ENCODE results near the gene AKR1C1. TPM values are rescaled to one million over a fixed set of nuclear protein-coding genes. Genes with fewer than 3 reads are reported as not detected.
"Not testable (repeated sequence)": the region's sequence is repeated elsewhere in the genome, so short reads cannot be mapped to it uniquely, and the experiment has no call there.

The AKR1C1 gene
- under 1 TPM; 0.32 to 0.71 TPM for total RNA-seq

DNA sequence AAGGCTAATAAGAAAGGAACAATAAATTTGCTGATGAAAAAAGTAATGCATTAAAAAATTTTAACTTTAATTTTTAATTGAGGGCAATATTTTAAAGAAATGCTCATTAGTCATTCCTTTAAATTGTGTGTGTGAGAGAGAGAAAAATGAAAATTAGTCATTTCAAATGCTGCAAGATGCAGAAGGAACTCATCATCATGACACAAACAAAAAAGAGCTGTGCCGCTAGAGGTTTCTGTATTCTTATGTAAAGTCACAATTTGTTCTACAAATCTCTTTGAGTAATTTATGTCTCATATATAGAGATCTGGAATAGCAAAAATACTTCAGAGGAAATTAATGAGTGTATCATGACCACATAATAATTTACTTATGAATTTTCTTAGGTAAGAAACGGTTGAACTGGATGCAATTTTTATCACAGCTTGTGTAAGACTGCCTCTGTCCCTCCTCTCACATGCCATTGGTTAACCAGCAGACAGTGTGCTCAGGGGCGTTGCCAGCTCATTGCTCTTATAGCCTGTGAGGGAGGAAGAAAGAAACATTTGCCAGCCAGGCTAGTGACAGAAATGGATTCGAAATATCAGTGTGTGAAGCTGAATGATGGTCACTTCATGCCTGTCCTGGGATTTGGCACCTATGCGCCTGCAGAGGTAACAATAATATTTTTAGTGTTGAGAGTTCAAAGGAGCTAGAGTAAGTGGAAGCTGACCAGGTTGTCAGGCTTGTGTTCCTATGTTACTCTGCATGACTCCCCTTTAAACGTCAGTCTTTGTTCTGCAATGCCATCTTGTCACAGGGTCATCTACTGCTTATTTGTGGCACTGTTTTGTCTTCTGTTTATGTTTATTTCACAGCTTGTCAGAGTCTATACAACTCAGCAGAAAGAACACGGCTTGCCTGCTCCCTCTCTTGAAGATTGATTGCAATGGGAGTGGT, at the start of gene AKR1C1:
Gene AKR1C1 (plus strand): TSS at position 540 of the 939 bp plus-strand sequence. CDS start 30 bp downstream, at position 570.
- not testable (repeated sequence) for ATAC-seq (replicated peaks)

DNA sequence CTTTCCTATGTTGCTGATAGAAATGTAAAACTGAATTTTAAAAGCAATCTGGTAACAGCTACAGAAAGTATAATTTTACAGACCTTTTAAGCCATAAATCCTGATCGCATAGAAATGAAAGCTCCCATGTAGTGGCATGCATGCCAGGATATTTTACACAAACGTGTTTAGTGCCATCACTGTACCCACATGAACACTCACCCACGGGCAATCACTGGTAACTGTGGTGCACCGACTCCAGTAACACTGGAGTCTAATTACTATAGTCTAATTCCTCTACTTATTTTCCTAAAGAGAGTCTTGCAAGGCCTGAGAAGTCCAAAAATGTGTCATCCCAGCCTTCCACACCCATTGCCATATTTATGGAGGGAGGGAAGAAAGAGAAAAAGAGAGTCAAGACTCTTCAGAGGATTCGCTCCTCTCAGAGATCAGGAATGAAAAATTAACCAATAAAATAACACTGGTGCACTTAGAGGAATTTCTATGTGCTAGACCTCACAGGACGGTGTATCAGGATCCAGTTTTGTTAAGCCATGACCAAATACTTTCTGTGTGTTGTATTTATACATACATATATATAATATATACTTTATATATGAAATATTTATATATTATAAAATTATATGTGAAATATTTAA, 48.9 kb upstream of the AKR1C1 start:
- H3K4me3 Mint-ChIP-seq = no peak overlapping the region
- no peak overlapping the region for H3K27ac Mint-ChIP-seq
- H3K9me3 Mint-ChIP-seq = no peaks in the 10 kb centered on the region
- no peaks in the 10 kb centered on the region for H3K4me1 Mint-ChIP-seq
- H3K27me3 Mint-ChIP-seq = no peaks in the 10 kb centered on the region
- H3K36me3 Mint-ChIP-seq (ENCODE audit: low read depth) = no peaks in the 10 kb centered on the region
- no peak for ATAC-seq (replicated peaks)

More for the DNA sequence above, at the start of gene AKR1C1:
- not testable (repeated sequence) for H3K36me3 Mint-ChIP-seq (ENCODE audit: low read depth); H3K4me1 Mint-ChIP-seq; H3K27ac Mint-ChIP-seq; H3K27me3 Mint-ChIP-seq; H3K4me3 Mint-ChIP-seq; H3K9me3 Mint-ChIP-seq

DNA sequence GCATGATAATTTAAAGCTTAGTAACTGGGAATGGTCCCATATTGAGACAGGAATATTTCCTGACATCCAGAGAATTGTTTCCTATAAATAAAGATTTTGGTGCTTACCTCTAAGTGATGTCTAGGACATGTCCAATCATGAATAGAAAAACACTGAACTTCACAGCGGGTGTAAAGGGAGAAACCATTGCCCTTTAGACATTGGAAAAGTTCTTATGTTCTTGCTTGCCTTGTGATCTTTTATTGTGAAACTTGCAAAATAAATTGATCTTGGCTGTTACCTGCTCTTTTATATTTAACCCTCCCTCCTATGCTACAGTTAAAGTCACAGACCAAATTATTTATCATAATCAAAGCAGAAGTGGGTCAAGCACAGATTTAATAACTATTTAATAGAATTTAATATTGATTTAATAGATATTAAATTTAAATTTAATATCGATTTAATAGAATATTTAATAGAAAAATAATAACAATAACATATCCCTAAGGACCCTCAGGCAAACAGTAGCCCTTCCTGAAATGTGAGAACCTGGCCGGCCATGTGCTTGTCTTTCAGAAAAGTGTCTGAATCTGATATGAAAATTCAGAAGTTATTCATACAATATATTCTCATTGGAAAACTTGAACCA, 47.0 kb upstream of the AKR1C1 start:
- H3K4me1 Mint-ChIP-seq = no peaks in the 10 kb centered on the region
- H3K27me3 Mint-ChIP-seq = peaks cover 4% of the 10 kb centered on the region
- no peak overlapping the region for H3K27ac Mint-ChIP-seq
- H3K9me3 Mint-ChIP-seq = no peaks in the 10 kb centered on the region
- no peaks in the 10 kb centered on the region for H3K36me3 Mint-ChIP-seq (ENCODE audit: low read depth)
- no peak for ATAC-seq (replicated peaks)
- H3K4me3 Mint-ChIP-seq = no peak overlapping the region

DNA sequence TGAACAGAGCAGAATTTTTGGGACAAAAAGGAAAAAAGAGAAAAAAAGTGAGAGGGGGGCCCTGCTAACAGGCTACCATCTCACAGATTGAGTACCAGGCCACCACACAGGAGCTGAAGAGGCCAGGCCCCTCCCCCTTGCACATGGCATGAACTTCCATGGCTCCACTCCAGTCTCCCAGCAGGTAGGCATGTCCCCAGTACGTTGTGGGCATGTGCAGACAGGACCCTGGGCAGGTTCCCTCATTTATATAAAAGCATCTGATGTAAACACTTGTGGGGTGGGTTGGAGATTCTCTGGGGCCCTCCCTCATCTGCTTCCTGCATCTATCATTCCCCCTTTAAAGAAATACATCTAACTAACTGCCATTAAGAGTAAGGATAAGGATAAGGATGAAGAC, 45.0 kb upstream of the AKR1C1 start:
- Mint-ChIP-seq H3K36me3 (ENCODE audit: low read depth) (no peaks in the 10 kb centered on the region), H3K9me3 (no peaks in the 10 kb centered on the region), H3K4me1 (no peaks in the 10 kb centered on the region), H3K27me3 (peaks cover 10% of the 10 kb centered on the region), H3K4me3 (no peak overlapping the region), H3K27ac (no peak overlapping the region)
- ATAC-seq (replicated peaks) = no peak

DNA sequence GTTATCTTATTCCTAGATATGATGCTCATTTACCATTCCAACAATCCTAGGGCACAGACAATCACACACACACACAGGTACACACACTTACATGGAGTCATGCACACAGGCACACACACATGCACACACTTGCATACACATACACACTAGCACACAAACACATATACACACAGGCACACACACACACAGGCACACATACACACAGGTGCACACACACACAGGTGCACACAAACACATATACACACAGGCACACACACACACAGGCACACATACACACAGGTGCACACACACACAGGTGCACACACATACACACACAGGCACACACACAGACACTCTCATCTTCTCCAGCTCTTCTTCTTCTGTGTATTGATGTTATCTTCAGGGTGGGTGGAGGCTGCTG, 38.7 kb upstream of the AKR1C1 start:
- not testable (repeated sequence) for ATAC-seq (replicated peaks); H3K36me3 Mint-ChIP-seq (ENCODE audit: low read depth); H3K4me3 Mint-ChIP-seq; H3K27ac Mint-ChIP-seq; H3K4me1 Mint-ChIP-seq
- Mint-ChIP-seq H3K9me3 (peaks cover 12% of the 10 kb centered on the region), H3K27me3 (peaks cover 13% of the 10 kb centered on the region)

DNA sequence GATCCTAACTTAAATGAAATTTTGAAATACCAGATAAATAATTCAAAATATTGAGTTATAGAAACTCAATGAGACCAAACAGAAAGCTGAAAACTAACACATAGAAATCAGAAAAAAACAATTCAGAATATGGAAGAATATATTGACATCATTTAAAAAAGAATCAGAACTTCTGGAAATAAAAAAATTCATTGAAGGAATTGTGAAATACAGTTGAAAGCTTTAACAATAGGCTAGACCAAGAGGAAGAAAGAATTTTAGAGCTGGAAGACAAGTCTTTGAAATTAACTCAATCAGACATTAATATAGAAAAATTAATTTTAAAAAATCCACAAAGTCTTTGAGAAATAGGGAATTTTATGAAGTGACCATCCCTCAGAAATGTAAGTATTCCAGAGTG, 36.8 kb upstream of the AKR1C1 start:
- Mint-ChIP-seq H3K27ac (no peak overlapping the region), H3K4me3 (no peak overlapping the region), H3K4me1 (no peaks in the 10 kb centered on the region), H3K27me3 (peaks cover 16% of the 10 kb centered on the region), H3K36me3 (ENCODE audit: low read depth) (no peaks in the 10 kb centered on the region), H3K9me3 (peaks cover 12% of the 10 kb centered on the region)
- no peak for ATAC-seq (replicated peaks)

DNA sequence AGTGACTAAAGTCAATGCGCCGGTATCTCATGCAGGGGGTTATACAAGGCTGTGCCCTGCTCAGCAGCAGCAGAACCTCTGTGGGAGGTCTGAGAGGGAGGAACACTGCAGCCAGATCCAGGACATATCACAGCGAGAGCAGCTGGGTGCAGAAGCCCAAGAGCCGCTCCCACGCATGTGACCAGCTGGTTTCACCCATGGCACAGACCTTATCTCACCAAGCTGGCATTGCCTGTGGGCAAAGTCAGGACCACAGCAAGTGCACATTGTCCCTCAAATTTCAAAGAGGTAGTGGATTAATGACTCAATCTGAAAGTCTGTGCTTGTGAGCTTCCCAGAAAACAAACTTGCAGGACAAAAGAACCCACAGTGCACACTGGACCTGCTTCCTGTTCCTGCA, 31.6 kb upstream of the AKR1C1 start:
- Mint-ChIP-seq H3K27me3 (peaks cover 24% of the 10 kb centered on the region), H3K4me3 (no peak overlapping the region), H3K36me3 (ENCODE audit: low read depth) (no peaks in the 10 kb centered on the region), H3K9me3 (no peaks in the 10 kb centered on the region), H3K27ac (no peak overlapping the region), H3K4me1 (no peaks in the 10 kb centered on the region)
- ATAC-seq (replicated peaks) = no peak

DNA sequence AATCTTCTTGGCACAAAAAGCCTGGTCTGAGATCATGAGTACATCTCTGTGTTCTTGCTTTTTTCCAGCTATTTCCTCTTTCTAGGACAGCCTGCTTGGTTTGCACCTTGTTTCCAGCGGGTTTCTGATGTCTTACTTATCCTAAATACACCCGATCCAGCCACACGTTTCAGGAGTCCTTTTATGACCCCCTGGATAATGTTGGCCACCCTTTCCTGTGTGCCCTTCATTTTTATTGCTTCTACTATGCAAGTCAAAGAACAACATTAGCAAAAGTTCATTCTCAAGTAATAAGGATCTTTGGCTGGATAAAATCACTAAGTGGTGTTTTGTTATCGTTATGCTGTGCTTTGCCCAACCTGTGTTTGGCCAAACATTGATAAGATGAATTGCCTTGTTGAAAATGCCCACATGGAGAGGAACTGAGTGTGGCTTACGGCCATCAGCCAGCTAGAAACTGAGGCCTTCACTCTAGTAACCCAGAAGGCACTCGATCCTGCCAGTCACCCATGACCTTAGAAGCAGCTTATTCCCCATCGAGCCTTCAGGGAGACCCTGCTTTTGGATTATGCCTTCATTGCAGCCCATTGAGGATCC, 28.7 kb upstream of the AKR1C1 start:
- Mint-ChIP-seq H3K4me1 (no peaks in the 10 kb centered on the region), H3K36me3 (ENCODE audit: low read depth) (no peaks in the 10 kb centered on the region), H3K9me3 (no peaks in the 10 kb centered on the region), H3K4me3 (no peak overlapping the region), H3K27ac (no peak overlapping the region), H3K27me3 (peaks cover 27% of the 10 kb centered on the region)
- no peak for ATAC-seq (replicated peaks)

DNA sequence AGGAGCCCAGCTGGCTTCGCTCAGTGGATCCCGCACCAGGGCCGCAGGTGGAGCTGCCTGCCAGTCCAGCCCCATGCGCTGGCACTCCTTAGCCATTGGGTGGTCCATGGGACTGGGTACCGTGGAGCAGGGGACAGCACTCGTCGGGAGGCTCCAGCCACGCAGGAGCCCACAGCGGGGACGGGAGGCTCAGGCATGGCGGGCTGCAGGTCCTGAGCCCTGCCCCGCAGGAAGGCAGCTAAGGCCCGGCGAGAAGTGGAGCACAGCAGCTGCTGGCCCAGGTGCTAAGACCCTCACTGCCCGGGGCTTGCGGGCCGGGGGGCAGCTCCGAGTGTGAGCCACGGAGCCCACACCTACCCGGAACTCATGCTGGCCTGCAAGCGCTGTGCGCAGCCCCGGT, 25.9 kb upstream of the AKR1C1 start:
- Mint-ChIP-seq H3K27ac (no peak overlapping the region), H3K4me3 (no peak overlapping the region), H3K9me3 (no peaks in the 10 kb centered on the region), H3K4me1 (no peaks in the 10 kb centered on the region), H3K36me3 (ENCODE audit: low read depth) (no peaks in the 10 kb centered on the region), H3K27me3 (peaks cover 24% of the 10 kb centered on the region)
- ATAC-seq (replicated peaks) = no peak

DNA sequence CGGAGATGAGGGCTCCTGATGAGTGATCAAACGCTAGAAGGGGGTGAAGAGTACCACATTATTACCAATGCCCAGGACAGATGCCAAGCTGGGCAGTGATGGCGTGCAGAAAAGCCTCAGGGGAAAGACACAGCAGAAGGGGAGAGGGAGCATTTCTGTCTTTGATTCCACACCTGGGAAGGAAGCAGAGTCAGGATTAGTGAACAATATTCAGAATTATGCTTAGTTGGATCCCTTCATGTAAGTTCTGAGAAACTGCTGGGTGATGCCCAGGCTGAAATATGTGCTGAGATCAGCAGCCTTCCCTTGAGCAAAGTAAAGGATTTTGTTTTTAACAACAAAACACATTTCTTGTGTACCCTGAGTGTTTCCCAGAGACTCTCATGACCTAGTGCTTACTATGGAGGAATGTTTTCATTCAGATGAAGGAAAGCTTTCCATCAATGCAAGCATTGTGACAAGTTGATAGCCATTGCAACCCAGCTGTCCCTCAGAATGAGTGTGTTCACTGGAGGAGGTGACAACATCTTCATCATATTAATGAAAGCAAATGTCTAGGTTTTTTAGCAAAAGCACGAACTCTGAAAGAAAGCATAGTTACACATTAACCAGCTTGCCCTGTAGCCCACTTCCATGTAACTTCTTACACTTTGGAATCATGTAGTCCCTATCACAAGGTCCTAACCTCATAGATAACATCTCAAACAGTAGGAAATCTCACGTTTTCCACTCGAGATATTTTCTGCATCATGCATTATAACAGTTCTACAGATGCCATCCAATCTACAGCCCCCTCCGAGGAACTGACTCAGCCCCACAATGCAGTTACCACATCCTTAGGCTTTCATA, 23.8 kb upstream of the AKR1C1 start:
- no peak overlapping the region for H3K4me3 Mint-ChIP-seq
- no peak for ATAC-seq (replicated peaks)
- H3K4me1 Mint-ChIP-seq = no peaks in the 10 kb centered on the region
- no peak overlapping the region for H3K27ac Mint-ChIP-seq
- H3K9me3 Mint-ChIP-seq = no peaks in the 10 kb centered on the region
- H3K36me3 Mint-ChIP-seq (ENCODE audit: low read depth) = no peaks in the 10 kb centered on the region
- peaks cover 21% of the 10 kb centered on the region for H3K27me3 Mint-ChIP-seq

DNA sequence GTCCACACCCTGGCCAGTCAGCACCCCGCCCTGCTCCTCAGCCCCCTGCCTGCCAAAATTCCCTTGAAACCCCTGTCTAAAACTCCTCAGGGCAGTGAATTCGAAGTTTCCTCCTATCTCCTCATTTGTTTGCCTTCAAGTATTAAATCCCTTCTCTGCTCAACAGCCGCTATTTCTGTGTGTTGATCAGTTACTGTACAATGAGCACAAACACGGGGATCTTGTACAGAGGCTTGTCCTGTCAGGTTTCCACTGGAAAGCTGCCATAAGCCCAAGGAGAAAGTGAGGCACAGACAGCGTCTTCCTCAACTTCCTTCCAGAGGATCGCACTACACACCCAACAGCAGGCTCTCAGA, 23.2 kb upstream of the AKR1C1 start:
- not testable (repeated sequence) for H3K36me3 Mint-ChIP-seq (ENCODE audit: low read depth); H3K4me1 Mint-ChIP-seq; H3K27ac Mint-ChIP-seq; H3K9me3 Mint-ChIP-seq; H3K4me3 Mint-ChIP-seq; ATAC-seq (replicated peaks)
- peaks cover 21% of the 10 kb centered on the region for H3K27me3 Mint-ChIP-seq

DNA sequence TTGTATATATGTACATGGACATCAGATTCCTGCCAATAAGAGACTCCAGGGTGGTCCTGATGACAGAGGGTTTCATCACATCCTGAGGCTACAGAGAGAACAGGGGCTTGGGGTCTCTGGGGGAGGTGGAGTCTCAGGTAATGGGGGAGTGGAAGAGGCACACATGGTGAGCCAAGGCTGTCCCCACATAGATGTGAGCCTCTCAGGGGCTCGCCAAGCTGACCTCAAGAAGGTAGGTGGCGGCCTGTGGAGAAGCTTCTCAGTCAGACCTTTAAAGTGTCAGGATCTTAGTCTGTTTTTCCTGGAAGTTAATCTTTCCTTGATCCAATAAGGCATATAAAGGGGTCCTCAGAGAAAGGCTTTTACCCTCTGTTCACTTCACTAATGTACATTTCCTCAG, 22.3 kb upstream of the AKR1C1 start:
- H3K27ac Mint-ChIP-seq; ATAC-seq (replicated peaks); H3K4me1 Mint-ChIP-seq; H3K9me3 Mint-ChIP-seq; H3K4me3 Mint-ChIP-seq; H3K36me3 Mint-ChIP-seq (ENCODE audit: low read depth): not testable (repeated sequence)
- peaks cover 14% of the 10 kb centered on the region for H3K27me3 Mint-ChIP-seq

DNA sequence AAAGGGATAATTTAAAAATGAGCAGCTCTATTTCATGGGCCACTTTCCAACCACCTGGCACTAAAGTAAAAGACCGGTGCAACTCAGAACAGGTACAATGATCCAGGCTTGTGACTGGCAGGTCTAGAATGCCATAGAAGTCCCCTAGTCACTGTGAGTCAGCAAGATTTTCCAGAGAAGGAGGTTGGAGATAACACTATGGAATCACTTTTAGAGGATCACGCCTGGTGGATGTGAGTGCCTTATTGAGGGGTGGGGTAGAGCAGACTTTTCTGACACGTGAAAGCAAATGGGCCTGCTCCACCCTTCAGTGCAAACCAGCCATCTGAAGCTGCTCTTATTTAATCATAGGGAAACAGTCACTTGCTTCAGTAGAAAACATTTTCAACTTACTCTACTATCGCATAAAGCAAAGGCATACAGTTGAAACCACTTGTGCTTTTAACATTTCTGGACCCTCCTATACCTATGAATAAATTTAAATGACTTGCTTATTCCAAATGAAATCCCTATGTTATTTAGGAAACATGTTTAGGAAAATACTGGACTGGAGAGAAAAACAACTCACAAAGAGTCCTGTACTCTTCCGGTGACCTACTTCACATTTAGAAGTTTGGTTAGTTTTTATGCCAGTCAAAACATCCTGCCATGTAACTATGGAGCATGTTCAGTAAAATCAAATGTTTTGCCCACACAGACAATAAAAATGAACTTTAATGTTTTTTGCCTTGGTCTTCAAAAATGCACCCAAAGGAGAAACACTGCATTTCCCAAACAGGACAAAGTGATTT, 21.5 kb upstream of the AKR1C1 start:
- Mint-ChIP-seq H3K4me1 (no peaks in the 10 kb centered on the region), H3K27me3 (peaks cover 10% of the 10 kb centered on the region), H3K4me3 (no peak overlapping the region), H3K27ac (no peak overlapping the region), H3K9me3 (no peaks in the 10 kb centered on the region), H3K36me3 (ENCODE audit: low read depth) (no peaks in the 10 kb centered on the region)
- no peak for ATAC-seq (replicated peaks)

Measured in activated T-helper 17 cell treated with anti-CD3 and anti-CD28 coated beads, Interleukin-2, amount 50 U/mL, for 72 hours (primary cell).